ENCODE results near the gene BCL11A.

The BCL11A gene

DNA sequence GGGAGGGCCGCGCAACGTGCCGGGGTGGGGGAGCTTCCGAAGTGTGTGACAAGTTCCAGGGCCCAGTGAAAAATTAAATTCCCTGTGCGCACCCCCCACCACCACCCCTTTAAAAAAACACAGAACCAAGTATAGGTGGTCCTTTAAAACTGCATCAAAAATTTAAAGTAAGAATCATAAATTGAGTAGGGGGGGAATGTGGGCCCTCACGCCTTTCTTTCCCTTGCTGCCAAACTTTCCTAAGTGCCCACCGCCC lies 2.5 kb downstream of the BCL11A start:
- no peak for TF ChIP-seq CTCF (conservative IDR thresholded peaks at IDR 0.05; ENCODE audit: low read depth, low read length)
- DNase-seq (ENCODE audit: low read depth): no peak
- H3K4me3 ChIP-seq (ENCODE audit: low read length): peak overlapping the region; percentile 89

GRCh38 chr2:60550178-60550983 lies 3.1 kb downstream of the BCL11A start:
- DNase-seq (ENCODE audit: low read depth): no peak
- peak; percentile 75 for TF ChIP-seq CTCF (conservative IDR thresholded peaks at IDR 0.05; ENCODE audit: low read depth, low read length)
- H3K4me3 ChIP-seq (ENCODE audit: low read length): peak overlapping the region; percentile 89

DNA sequence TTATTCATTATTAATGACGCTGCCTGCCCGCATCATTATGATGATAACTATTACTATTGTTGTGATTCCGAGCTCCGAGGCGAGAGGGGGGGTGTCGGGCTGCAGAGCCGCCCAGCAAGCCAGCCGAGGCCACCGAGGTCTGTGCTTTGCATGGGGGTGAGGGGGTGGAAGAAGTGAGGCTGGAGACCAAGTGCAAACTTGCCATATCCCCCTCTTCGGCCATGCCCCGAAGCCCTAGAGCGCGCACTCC lies 3.6 kb downstream of the BCL11A start:
- H3K4me3 ChIP-seq (ENCODE audit: low read length): peak overlapping the region; percentile 89
- no peak for TF ChIP-seq CTCF (conservative IDR thresholded peaks at IDR 0.05; ENCODE audit: low read depth, low read length)
- DNase-seq (ENCODE audit: low read depth): no peak

DNA sequence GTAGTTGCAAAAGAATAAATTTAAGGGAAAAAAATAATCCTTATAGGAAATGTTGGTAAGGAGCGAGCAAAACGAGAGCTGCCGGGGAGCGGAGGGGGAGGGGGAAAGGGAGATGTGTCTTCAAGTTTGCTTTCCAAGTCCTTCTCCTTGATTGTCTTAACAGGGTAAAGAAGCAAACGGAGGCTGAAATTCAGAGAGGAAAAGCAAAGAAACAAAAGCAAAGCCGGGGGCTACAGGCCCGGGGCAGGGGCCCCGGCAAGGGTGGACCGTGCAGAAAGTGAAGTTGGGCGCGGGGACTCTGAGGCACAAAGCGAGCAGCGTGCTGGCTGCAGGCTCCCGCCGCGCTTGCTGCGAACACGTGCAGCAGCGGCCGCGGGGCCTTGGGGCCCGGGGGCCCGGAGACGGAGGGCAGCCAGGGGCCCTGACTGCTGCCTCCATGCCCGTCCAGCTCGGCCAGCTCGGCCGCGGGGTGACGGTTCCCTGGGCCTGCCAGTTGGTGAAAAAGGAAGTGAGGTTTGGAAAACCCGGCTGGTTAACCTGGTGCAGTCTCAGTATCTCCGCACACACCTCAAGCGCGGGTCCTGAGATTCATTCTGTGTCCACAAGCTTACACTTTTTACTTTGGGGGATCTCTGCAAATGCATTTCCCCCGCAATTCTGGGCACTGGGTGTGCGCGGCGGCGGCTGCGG lies 4.1 kb downstream of the BCL11A start:
- peak overlapping the region; percentile 89 for H3K4me3 ChIP-seq (ENCODE audit: low read length)
- no peak for DNase-seq (ENCODE audit: low read depth)
- TF ChIP-seq CTCF (conservative IDR thresholded peaks at IDR 0.05; ENCODE audit: low read depth, low read length): no peak

- DNase-seq (ENCODE audit: low read depth): no peak
- TF ChIP-seq CTCF (conservative IDR thresholded peaks at IDR 0.05; ENCODE audit: low read depth, low read length): no peak
- peak overlapping the region; percentile 89 for H3K4me3 ChIP-seq (ENCODE audit: low read length)
Observed at GRCh38 chr2:60548845-60549237, 4.6 kb downstream of the BCL11A start.

- no peak for TF ChIP-seq CTCF (conservative IDR thresholded peaks at IDR 0.05; ENCODE audit: low read depth, low read length)
- H3K4me3 ChIP-seq (ENCODE audit: low read length): no peak overlapping the region
- DNase-seq (ENCODE audit: low read depth): no peak
Observed at GRCh38 chr2:60548311-60548710, 5.1 kb downstream of the BCL11A start.

GRCh38 chr2:60547841-60548240 lies 5.6 kb downstream of the BCL11A start:
- DNase-seq (ENCODE audit: low read depth): no peak
- no peak overlapping the region for H3K4me3 ChIP-seq (ENCODE audit: low read length)
- no peak for TF ChIP-seq CTCF (conservative IDR thresholded peaks at IDR 0.05; ENCODE audit: low read depth, low read length)

Measured in retinal pigment epithelial cell (primary cell).